AG10803 (cell line): Measurements from ENCODE around the gene SLC25A22.

Source experiments
- DNase-seq: peaks from one replicate; pipeline ENCODE4 v3.0.0; 2010; ENCODE audit warnings: low read depth
- H3K4me3 ChIP-seq: 2 replicates; pipeline ENCODE4 v1.5.1; 2011; ENCODE audit warnings: mild to moderate bottlenecking, low read length, control low read depth
- CTCF ChIP-seq: conservative IDR thresholded peaks from 2 replicates; pipeline ENCODE4 v1.5.1; 2011; ENCODE audit warnings: mild to moderate bottlenecking, low read length, control low read depth, inconsistent platforms

Gene SLC25A22

GRCh38 chr11:745428-745827 lies 52.7 kb downstream of the SLC25A22 start:
- DNase-seq: no peak
- H3K4me3 ChIP-seq: no peak overlapping the region
- TF ChIP-seq CTCF: no peak

- no peak overlapping the region for H3K4me3 ChIP-seq
- TF ChIP-seq CTCF: no peak
- DNase-seq: no peak
Measured at GRCh38 chr11:742571-743201, 55.4 kb downstream of the SLC25A22 start.

GRCh38 chr11:742156-742546 lies 55.9 kb downstream of the SLC25A22 start:
- H3K4me3 ChIP-seq: no peak overlapping the region
- DNase-seq: no peak
- no peak for TF ChIP-seq CTCF
